Measurements from ENCODE around the gene MAN1C1.

Gene MAN1C1

DNA sequence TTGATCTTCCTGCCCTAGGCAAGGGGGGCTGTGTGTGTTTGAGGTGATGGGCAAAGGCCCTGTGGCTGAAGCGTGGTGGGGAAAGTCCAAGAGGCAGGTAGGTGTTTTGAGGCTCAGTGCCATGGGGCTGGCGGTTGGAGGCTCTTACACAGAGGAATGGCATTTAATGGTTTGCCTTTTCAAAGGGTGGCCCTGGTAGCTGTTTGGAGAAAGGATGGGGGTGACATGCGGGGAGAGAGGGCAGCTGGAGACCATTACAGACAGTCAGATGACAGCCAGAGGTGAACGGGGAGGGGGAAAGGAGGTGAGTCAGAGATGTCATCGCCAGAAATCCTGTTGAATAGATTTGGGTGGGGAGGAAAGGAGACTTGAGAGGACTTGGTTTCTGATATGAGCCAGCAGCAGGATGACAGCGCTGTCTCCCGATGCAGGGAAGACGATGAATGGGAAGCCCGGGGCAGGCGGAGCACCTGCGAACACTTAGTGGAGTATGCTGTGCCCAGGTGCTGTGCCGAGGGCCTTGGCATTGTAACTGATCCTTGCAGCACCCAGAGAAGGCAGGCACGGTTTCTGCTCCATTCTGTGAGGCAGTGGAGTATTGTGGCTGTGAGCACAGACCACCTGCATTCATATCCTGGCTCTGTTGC is 56.3 kb downstream of the MAN1C1 start:
- H3K36me3 ChIP-seq (ENCODE audit: insufficient read depth, insufficient read length, low read length) = no peaks in the 10 kb centered on the region
- H3K9me3 ChIP-seq (ENCODE audit: insufficient read depth, low read length) = no peaks in the 10 kb centered on the region; the same call in 1 of the 2 replicates
- no peak overlapping the region for H3K4me3 ChIP-seq (ENCODE audit: insufficient read length, low read depth)
- H3K9ac ChIP-seq (ENCODE audit: insufficient read length, low read depth) = no peak overlapping the region
- TF ChIP-seq YY1 (IDR thresholded peaks at IDR 0.05; ENCODE audit: insufficient read depth, insufficient read length) = no peak
- TF ChIP-seq ZNF274 (IDR thresholded peaks at IDR 0.05; ENCODE audit: low read depth, low read length) = no peak
- no peak for TF ChIP-seq SUZ12 (IDR thresholded peaks at IDR 0.05; ENCODE audit: extremely low read depth, insufficient read depth, insufficient read length)
- peaks cover 11% of the 10 kb centered on the region for H3K4me1 ChIP-seq (ENCODE audit: insufficient read depth, insufficient read length)
- DNase-seq (ENCODE audit: low read depth, low spot score) = no peak
- H3K27me3 ChIP-seq (ENCODE audit: insufficient read depth, insufficient read length) = no peaks in the 10 kb centered on the region

DNA sequence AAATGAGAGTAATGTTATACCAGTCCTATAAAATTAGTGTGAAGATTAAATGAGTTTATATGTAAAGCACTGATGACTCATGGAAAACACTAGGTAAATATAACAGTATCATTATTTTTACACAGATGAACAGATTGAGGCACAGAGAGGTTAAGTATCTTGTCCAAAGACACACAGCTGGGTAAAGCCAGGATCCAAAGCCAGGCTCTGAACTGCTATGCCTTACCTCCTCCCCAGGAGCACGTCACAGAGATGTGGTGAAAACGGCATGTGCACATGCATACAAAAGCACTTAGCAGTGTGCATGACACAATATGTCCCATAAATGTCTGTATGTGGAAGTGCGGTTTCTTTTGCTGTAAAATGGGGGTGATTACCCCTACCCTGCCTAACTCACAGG is 56.9 kb downstream of the MAN1C1 start:
- H3K9ac ChIP-seq (ENCODE audit: insufficient read length, low read depth) = no peak overlapping the region
- TF ChIP-seq SUZ12 (IDR thresholded peaks at IDR 0.05; ENCODE audit: extremely low read depth, insufficient read depth, insufficient read length) (no peak), ZNF274 (IDR thresholded peaks at IDR 0.05; ENCODE audit: low read depth, low read length) (no peak), YY1 (IDR thresholded peaks at IDR 0.05; ENCODE audit: insufficient read depth, insufficient read length) (no peak)

DNA sequence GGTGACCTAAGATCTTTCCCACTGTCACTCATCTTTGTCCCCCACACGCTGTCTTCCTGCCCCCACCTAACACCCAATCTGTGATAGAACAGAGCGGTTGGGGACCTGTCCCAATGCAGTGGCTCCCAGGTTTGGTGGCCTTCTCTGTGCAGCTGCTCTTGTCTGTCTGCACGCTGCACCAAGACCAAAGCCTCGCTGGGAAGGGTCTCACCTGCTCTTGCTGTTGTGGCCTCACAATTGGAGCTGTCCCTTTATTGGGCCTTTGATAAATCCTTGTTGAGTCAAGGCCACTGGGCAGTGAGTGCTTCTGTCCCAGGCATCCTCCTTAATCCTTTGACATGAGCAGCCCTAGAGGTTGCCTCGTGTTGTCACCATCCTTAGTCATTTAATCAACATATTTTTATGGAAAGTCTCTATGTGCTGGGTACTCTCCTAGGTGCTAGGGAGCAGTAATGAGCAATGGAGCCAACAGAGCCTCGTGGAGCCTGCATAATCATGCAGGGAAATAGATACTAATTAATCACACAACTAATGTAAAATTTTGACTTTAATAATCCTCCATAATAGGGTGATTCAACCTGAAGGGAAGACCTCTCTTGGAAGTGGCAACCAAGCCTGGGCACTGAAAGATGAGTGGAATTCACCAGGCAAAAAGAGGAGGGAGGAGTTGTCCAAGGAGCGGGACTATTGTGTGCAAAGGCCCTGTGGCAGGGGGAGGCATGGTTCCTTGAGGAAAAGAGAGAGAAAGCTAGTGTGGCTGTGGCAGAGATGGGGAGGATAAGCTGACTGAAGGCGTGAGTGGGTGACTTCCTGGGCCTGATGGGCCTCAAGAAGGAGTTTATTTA is 57.6 kb downstream of the MAN1C1 start:
- Histone ChIP-seq H3K9ac (ENCODE audit: insufficient read length, low read depth) (no peak overlapping the region), H3K9me3 (ENCODE audit: insufficient read depth, low read length) (no peaks in the 10 kb centered on the region; the same call in 1 of the 2 replicates), H3K36me3 (ENCODE audit: insufficient read depth, insufficient read length, low read length) (no peaks in the 10 kb centered on the region), H3K4me1 (ENCODE audit: insufficient read depth, insufficient read length) (peaks cover 11% of the 10 kb centered on the region), H3K27me3 (ENCODE audit: insufficient read depth, insufficient read length) (no peaks in the 10 kb centered on the region), H3K4me3 (ENCODE audit: insufficient read length, low read depth) (no peak overlapping the region)
- TF ChIP-seq ZNF274 (IDR thresholded peaks at IDR 0.05; ENCODE audit: low read depth, low read length) (no peak), SUZ12 (IDR thresholded peaks at IDR 0.05; ENCODE audit: extremely low read depth, insufficient read depth, insufficient read length) (no peak), YY1 (IDR thresholded peaks at IDR 0.05; ENCODE audit: insufficient read depth, insufficient read length) (no peak)
- DNase-seq (ENCODE audit: low read depth, low spot score) = no peak

More for the DNA sequence above, 56.9 kb downstream of the MAN1C1 start:
- Histone ChIP-seq H3K4me1 (ENCODE audit: insufficient read depth, insufficient read length) (peaks cover 11% of the 10 kb centered on the region), H3K4me3 (ENCODE audit: insufficient read length, low read depth) (no peak overlapping the region), H3K27me3 (ENCODE audit: insufficient read depth, insufficient read length) (no peaks in the 10 kb centered on the region), H3K36me3 (ENCODE audit: insufficient read depth, insufficient read length, low read length) (no peaks in the 10 kb centered on the region), H3K9me3 (ENCODE audit: insufficient read depth, low read length) (no peaks in the 10 kb centered on the region; the same call in 1 of the 2 replicates)
- DNase-seq (ENCODE audit: low read depth, low spot score) = no peak

DNA sequence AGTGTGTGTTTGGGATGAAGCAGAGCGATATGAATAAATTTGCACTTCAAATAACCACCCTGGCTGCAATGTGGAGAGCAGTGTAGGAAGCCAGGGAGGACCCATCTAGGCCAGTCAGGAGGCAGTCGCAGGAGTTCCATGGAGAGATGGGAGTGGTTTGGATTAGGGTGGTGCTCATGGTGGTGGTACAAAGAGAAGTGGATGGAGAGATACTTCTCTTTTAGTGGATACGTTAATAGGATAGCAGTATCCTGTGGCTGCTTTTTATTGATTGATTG is 58.2 kb downstream of the MAN1C1 start:
- Histone ChIP-seq H3K4me3 (ENCODE audit: insufficient read length, low read depth) (no peak overlapping the region), H3K9ac (ENCODE audit: insufficient read length, low read depth) (no peak overlapping the region), H3K4me1 (ENCODE audit: insufficient read depth, insufficient read length) (peaks cover 11% of the 10 kb centered on the region), H3K27me3 (ENCODE audit: insufficient read depth, insufficient read length) (no peaks in the 10 kb centered on the region), H3K36me3 (ENCODE audit: insufficient read depth, insufficient read length, low read length) (no peaks in the 10 kb centered on the region), H3K9me3 (ENCODE audit: insufficient read depth, low read length) (no peaks in the 10 kb centered on the region; the same call in 1 of the 2 replicates)
- no peak for DNase-seq (ENCODE audit: low read depth, low spot score)
- TF ChIP-seq SUZ12 (IDR thresholded peaks at IDR 0.05; ENCODE audit: extremely low read depth, insufficient read depth, insufficient read length) = no peak
- TF ChIP-seq ZNF274 (IDR thresholded peaks at IDR 0.05; ENCODE audit: low read depth, low read length) = no peak
- TF ChIP-seq YY1 (IDR thresholded peaks at IDR 0.05; ENCODE audit: insufficient read depth, insufficient read length) = no peak

DNA sequence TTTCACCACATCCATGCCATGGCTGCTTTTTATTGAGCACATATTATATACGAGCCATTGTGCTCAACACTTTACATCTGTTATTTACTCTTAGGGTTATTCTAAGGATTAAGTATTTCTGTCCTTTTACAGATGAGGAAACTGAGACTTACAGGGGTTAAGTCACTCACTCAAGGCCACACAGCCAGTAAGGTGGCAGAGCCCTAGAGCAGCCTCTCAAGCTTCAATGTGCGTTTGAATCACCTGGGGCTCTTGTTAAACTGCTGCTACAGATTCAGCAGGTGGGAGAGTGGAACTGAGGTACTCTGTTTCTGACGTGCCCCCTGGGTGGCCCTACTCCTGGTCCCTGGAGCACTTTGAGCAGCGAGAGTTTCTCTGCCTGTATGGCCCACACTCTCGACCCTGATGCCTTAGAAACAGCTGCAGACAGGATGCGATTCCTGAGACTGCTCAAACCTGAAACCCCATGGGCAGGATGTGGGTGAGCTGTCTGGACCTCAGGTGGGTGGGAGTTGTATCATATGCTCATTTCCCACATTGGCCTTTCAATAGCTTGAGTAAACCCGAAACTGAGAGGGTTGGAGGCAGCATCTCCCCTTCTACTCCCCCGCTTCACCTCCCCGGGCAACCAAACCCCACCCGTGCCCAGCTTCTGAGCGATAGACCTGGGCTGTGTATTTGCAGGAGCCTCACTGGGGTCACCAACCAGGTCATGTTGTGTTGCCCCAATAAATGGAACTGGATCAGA is 59.3 kb downstream of the MAN1C1 start:
- H3K4me1 ChIP-seq (ENCODE audit: insufficient read depth, insufficient read length) = peaks cover 11% of the 10 kb centered on the region
- no peak overlapping the region for H3K9ac ChIP-seq (ENCODE audit: insufficient read length, low read depth)
- no peak for DNase-seq (ENCODE audit: low read depth, low spot score)
- H3K9me3 ChIP-seq (ENCODE audit: insufficient read depth, low read length) = no peaks in the 10 kb centered on the region; the same call in 1 of the 2 replicates
- H3K27me3 ChIP-seq (ENCODE audit: insufficient read depth, insufficient read length) = no peaks in the 10 kb centered on the region
- H3K4me3 ChIP-seq (ENCODE audit: insufficient read length, low read depth) = no peak overlapping the region
- H3K36me3 ChIP-seq (ENCODE audit: insufficient read depth, insufficient read length, low read length) = no peaks in the 10 kb centered on the region
- TF ChIP-seq YY1 (IDR thresholded peaks at IDR 0.05; ENCODE audit: insufficient read depth, insufficient read length) = no peak
- no peak for TF ChIP-seq SUZ12 (IDR thresholded peaks at IDR 0.05; ENCODE audit: extremely low read depth, insufficient read depth, insufficient read length)
- no peak for TF ChIP-seq ZNF274 (IDR thresholded peaks at IDR 0.05; ENCODE audit: low read depth, low read length)

DNA sequence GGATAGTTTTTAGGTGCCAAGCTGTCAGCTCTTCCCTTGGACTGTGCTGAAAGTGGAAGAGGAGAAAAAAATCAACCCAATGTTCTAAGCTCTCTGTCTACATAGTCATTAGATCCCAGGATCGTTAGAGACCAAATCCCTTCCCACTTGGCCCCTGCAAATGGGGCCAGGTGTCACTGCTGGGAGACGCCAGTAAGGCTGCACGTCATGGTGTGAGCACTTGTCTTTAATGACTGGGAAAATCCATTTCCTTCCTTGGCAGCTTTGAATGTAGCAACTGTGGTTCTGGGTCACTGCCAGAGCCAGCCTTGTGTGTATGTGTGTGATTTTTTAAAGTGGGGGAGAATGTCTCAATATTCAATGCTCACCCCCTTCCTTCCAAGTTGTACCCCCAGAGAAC is 59.9 kb downstream of the MAN1C1 start:
- no peak overlapping the region for H3K4me3 ChIP-seq (ENCODE audit: insufficient read length, low read depth)
- no peaks in the 10 kb centered on the region for H3K27me3 ChIP-seq (ENCODE audit: insufficient read depth, insufficient read length)
- peaks cover 11% of the 10 kb centered on the region for H3K4me1 ChIP-seq (ENCODE audit: insufficient read depth, insufficient read length)
- DNase-seq (ENCODE audit: low read depth, low spot score) = no peak
- H3K9ac ChIP-seq (ENCODE audit: insufficient read length, low read depth) = no peak overlapping the region
- no peaks in the 10 kb centered on the region for H3K36me3 ChIP-seq (ENCODE audit: insufficient read depth, insufficient read length, low read length)
- TF ChIP-seq ZNF274 (IDR thresholded peaks at IDR 0.05; ENCODE audit: low read depth, low read length) (no peak), YY1 (IDR thresholded peaks at IDR 0.05; ENCODE audit: insufficient read depth, insufficient read length) (no peak), SUZ12 (IDR thresholded peaks at IDR 0.05; ENCODE audit: extremely low read depth, insufficient read depth, insufficient read length) (no peak)
- no peaks in the 10 kb centered on the region; the same call in 1 of the 2 replicates for H3K9me3 ChIP-seq (ENCODE audit: insufficient read depth, low read length)

All from NT2/D1 (cell line).